Neuron (in vitro differentiated cells): ENCODE measurements around the gene GJB3.

Experiments used
- H2AFZ ChIP-seq: one replicate; pipeline ENCODE4 v1.6.1; 2013; ENCODE audit warnings: low read depth, mild to moderate bottlenecking, inconsistent platforms, low read length, moderate library complexity
- H3K27me3 ChIP-seq: one replicate; pipeline ENCODE4 v1.6.1; 2013; ENCODE audit warnings: low read length; ENCODE audit not compliant: insufficient read depth
- H3K36me3 ChIP-seq: one replicate; pipeline ENCODE4 v1.6.1; 2013; ENCODE audit warnings: low read length; ENCODE audit not compliant: insufficient read depth
- H3K4me1 ChIP-seq: one replicate; pipeline ENCODE4 v1.6.1; 2013; ENCODE audit warnings: low read length; ENCODE audit not compliant: insufficient read depth
- H3K4me3 ChIP-seq: 2 replicates; pipeline ENCODE4 v1.5.1; 2013; ENCODE audit warnings: mild to moderate bottlenecking, low read length, moderate library complexity
- H3K9me3 ChIP-seq: one replicate; pipeline ENCODE4 v1.6.1; 2013; ENCODE audit warnings: low read length

Gene GJB3

GRCh38 chr1:34828611-34829010 lies 47.6 kb downstream of the GJB3 start:
- H3K4me3 ChIP-seq = no peak overlapping the region
- no peaks in the 10 kb centered on the region for H3K27me3 ChIP-seq
- H3K36me3 ChIP-seq = no peaks in the 10 kb centered on the region
- H3K9me3 ChIP-seq = peaks cover 2% of the 10 kb centered on the region
- no peaks in the 10 kb centered on the region for H3K4me1 ChIP-seq
- no peak overlapping the region for H2AFZ ChIP-seq

- Histone ChIP-seq H3K9me3 (no peaks in the 10 kb centered on the region), H3K4me1 (no peaks in the 10 kb centered on the region), H3K4me3 (no peak overlapping the region), H2AFZ (no peak overlapping the region), H3K36me3 (no peaks in the 10 kb centered on the region), H3K27me3 (no peaks in the 10 kb centered on the region)
Measured at GRCh38 chr1:34829250-34829649, 48.2 kb downstream of the GJB3 start.

- Histone ChIP-seq H3K36me3 (no peaks in the 10 kb centered on the region), H3K4me1 (peaks cover 6% of the 10 kb centered on the region), H2AFZ (no peak overlapping the region), H3K4me3 (no peak overlapping the region), H3K27me3 (no peaks in the 10 kb centered on the region), H3K9me3 (no peaks in the 10 kb centered on the region)
Measured at GRCh38 chr1:34831721-34832246, 50.8 kb downstream of the GJB3 start.

- H3K9me3 ChIP-seq = no peaks in the 10 kb centered on the region
- no peaks in the 10 kb centered on the region for H3K36me3 ChIP-seq
- H2AFZ ChIP-seq = no peak overlapping the region
- H3K27me3 ChIP-seq = no peaks in the 10 kb centered on the region
- no peak overlapping the region for H3K4me3 ChIP-seq
- H3K4me1 ChIP-seq = peaks cover 6% of the 10 kb centered on the region
Measured at GRCh38 chr1:34833711-34834110, 52.7 kb downstream of the GJB3 start.
